SU-DHL-6 (cell line): Measurements from ENCODE around the gene H2AZ2.

Source experiments
- CTCF ChIP-seq: fragments of 200-600 bp; sonication (generic); IDR thresholded peaks from one replicate; pipeline ENCODE4 v1.5.1; 2017; ENCODE audit warnings: antibody characterized with exemption, mild to moderate bottlenecking, low read length, moderate library complexity; ENCODE audit not compliant: insufficient read depth, poor library complexity, severe bottlenecking
- EZH2phosphoT487 ChIP-seq: fragments of 200-600 bp; sonication (generic), shearing (Covaris generic); conservative IDR thresholded peaks from 2 replicates; pipeline ENCODE4 v1.6.1; 2018; ENCODE audit warnings: mild to moderate bottlenecking, antibody characterized with exemption, low read length, moderate library complexity, mixed read lengths

GRCh38 chr7:44794331-44794730 lies 53.6 kb downstream of the H2AZ2 start:
- TF ChIP-seq CTCF (no peak), EZH2phosphoT487 (no peak)
